Fibroblast of the aortic adventitia (primary cell): Measurements from ENCODE around the gene BCAM. TPM values are rescaled to one million over a fixed set of nuclear protein-coding genes. Genes with fewer than 3 reads are reported as not detected.
"Not testable (repeated sequence)": the region's sequence is repeated elsewhere in the genome, so short reads cannot be mapped to it uniquely, and the experiment has no call there.

Source experiments
- DNase-seq: peaks from one replicate; pipeline ENCODE4 v3.0.0-alpha.2; 2010; ENCODE audit warnings: low read depth
- H3K4me3 ChIP-seq: 2 replicates; pipeline ENCODE4 v1.5.1; 2011; ENCODE audit warnings: low read depth, mild to moderate bottlenecking, control low read depth, low read length, moderate library complexity
- CTCF ChIP-seq: IDR thresholded peaks from 2 replicates; pipeline ENCODE4 v1.5.1; 2011; ENCODE audit warnings: mild to moderate bottlenecking, low read length, control low read depth, inconsistent platforms; ENCODE audit not compliant: insufficient read depth
- total RNA-seq: library from RNA; depleted of rRNA; stranded (reverse); fragments of >200 nt; gene quantifications from 2 replicates; pipeline ENCODE4 v1.2.3, GENCODE V29; 2012; ENCODE audit warnings: low replicate concordance

BCAM gene
- total RNA-seq, 1 donor = 5.9 TPM

- H3K4me3 ChIP-seq = peak overlapping the region; percentile 91
- no peak for TF ChIP-seq CTCF
- DNase-seq = no peak
Measured at GRCh38 chr19:44848812-44849447, 40.0 kb downstream of the BCAM start.

- TF ChIP-seq CTCF = no peak
- no peak overlapping the region for H3K4me3 ChIP-seq
- DNase-seq = no peak
Measured at GRCh38 chr19:44850641-44851109, 41.8 kb downstream of the BCAM start.

GRCh38 chr19:44851427-44851826, 42.5 kb downstream of the BCAM start:
- no peak for TF ChIP-seq CTCF
- H3K4me3 ChIP-seq = no peak overlapping the region
- DNase-seq = no peak

GRCh38 chr19:44855606-44856005, 46.7 kb downstream of the BCAM start:
- TF ChIP-seq CTCF = no peak
- no peak for DNase-seq
- no peak overlapping the region for H3K4me3 ChIP-seq

GRCh38 chr19:44856421-44857083, 47.6 kb downstream of the BCAM start:
- H3K4me3 ChIP-seq = no peak overlapping the region
- TF ChIP-seq CTCF = no peak
- no peak for DNase-seq

GRCh38 chr19:44857837-44858236, 48.9 kb downstream of the BCAM start:
- H3K4me3 ChIP-seq = no peak overlapping the region
- no peak for TF ChIP-seq CTCF
- no peak for DNase-seq

GRCh38 chr19:44861576-44861975, 52.7 kb downstream of the BCAM start:
- not testable (repeated sequence) for DNase-seq, H3K4me3 ChIP-seq
